NCI-H2107 (cell line): ENCODE results near the gene RHOXF2B.
"Not testable (repeated sequence)": the region's sequence is repeated elsewhere in the genome, so short reads cannot be mapped to it uniquely, and the experiment has no call there.

Experiments
- DNase-seq: peaks from one replicate; lab custom pipeline; 2025; lab: John Stamatoyannopoulos, UW

RHOXF2B gene

DNA sequence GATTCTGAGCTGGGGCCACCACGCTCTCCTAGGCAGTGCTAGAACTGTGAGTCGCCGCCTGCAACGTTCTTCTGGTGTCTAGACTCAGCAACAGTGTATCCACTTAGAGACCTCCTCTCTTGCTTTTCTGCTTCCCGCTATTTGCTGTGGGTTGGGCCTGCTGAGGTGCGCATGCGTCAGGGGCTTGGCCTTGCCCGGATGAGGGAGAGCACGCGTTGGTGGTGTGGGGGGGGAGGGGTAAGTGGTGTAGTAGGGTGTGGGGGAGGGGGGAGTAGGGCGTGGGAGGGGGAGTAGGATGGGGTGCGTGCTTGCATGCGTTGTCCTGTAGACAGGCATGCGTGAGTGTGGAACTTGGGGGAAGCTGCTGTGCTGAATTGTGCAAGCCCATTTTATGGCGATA, at the start of gene RHOXF2B:
RHOXF2B (minus strand) TSS at position 101 of the 400 bp plus-strand sequence. CDS start 138 bp downstream, outside the sequence.
- not testable (repeated sequence) for DNase-seq

DNA sequence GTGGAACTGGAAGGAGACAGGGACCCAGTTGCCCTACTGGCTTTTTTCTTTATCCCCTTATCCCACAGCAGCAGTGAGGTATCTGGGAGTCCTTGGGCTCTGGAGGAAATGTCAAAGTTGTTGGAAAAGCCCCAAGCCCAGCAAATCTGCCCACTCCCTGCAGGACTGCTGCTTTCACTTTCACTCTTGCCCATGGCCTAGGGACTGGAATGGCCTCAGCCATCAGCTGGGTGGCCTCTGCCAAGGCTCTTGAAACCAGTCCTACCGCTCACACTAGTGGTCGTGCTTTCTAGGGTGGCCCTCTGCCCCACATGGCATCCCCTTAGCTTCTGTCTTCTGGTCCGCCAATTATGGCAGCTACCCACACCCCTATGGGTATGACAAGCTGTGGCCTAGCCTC, 48.0 kb upstream of the RHOXF2B start:
- DNase-seq = no peak

DNA sequence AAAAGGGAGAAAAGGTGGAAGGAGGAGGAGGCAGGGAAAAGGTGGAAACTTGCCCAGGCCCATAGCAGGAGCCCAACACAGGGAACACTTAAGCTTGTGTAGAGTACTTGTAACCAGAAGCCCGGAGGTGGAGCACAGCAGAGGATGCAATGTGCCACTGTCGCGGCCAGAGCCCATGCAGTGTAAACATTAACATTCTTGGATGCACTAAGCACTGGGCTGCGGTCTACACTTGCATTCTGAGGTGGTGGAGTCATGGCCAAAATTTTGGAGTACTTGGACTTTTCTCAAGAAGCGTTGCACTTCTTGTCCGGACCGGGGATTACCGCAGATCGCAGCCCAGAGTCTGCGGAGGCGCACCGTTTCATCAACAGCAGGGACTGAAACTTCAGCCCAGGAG, 42.7 kb upstream of the RHOXF2B start:
- DNase-seq = no peak

DNA sequence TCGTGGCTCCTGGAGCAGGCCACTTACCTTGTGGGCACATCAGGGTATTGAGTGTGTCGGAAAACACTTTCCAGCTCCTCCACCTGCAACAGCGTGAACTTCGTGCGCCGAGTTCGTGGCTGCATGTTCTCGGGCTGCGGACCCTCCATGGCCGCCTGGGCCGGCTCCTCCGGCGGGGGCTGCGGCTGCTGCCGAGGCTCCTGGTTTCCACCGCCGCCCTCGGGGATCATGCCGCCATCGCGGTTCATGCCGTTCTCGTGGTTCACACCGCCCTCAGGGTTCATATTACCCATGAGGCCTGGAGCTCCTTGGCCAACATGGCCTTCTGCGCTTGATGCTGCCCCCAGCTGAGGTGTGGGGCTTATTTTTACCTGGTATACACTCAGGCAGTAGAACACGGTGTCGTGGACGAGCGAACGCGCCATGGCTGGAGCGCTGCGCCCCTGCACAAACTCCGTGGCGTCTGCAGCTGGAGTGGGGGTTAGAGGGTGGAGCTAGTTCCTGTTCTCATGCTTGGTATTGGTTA, 38.0 kb upstream of the RHOXF2B start, which contains the start of gene RHOXF1:
RHOXF1 (minus strand) TSS at position 476 of the 526 bp plus-strand sequence; CDS start at position 425, 51 bp downstream.
- DNase-seq = no peak

GRCh38 chrX:120111611-120112010, 34.1 kb upstream of the RHOXF2B start:
- no peak for DNase-seq

GRCh38 chrX:120109378-120109777, 31.9 kb upstream of the RHOXF2B start:
- no peak for DNase-seq

GRCh38 chrX:120104707-120105106, 27.2 kb upstream of the RHOXF2B start:
- DNase-seq = not testable (repeated sequence)

DNA sequence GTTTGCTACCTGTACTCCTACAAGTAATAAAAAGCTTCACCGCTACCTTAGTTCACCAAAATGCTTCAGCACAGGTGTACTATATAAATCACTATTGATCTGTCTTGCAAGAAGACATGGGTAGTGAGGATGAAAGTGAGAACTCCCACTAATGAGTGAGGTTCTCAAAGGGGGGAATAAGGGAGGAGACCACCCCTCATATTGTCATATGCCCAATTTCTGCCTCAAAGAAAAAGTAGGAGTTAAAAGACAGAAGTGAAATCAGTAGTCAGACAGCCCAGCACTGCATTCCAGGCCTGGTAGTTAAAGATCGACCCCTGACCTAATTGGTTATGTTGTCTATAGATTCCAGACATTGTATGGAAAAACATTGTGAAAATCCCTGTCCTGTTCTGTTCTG, 23.6 kb upstream of the RHOXF2B start:
- DNase-seq = not testable (repeated sequence)

DNA sequence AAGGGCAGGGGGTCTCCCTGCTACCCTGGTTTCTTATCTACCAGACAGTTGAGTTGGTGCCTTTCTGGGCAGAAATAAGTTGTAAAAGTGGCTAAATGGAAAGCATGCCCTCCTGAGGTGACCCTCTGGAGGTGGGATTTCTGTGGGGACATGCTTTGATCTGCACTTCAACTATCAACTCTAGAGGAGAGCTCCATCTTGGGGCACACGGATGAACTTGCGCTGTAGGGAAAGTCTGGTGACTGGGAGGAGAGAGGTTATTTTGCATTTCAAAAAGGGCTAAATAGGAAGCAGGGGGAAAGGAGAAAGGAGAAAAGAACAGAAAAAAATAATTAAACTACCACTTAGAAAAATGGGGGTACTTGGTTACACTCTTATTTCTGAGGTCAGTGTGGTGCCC, 12.7 kb upstream of the RHOXF2B start:
- no peak for DNase-seq

- no peak for DNase-seq
Observed at GRCh38 chrX:120087289-120088017, 10.0 kb upstream of the RHOXF2B start.

- DNase-seq = not testable (repeated sequence)
Observed at GRCh38 chrX:120085553-120086185, 8.2 kb upstream of the RHOXF2B start.

GRCh38 chrX:120066169-120066568, 11.3 kb downstream of the RHOXF2B start:
- not testable (repeated sequence) for DNase-seq

- not testable (repeated sequence) for DNase-seq
Observed at GRCh38 chrX:120042712-120043111, 34.8 kb downstream of the RHOXF2B start.

DNA sequence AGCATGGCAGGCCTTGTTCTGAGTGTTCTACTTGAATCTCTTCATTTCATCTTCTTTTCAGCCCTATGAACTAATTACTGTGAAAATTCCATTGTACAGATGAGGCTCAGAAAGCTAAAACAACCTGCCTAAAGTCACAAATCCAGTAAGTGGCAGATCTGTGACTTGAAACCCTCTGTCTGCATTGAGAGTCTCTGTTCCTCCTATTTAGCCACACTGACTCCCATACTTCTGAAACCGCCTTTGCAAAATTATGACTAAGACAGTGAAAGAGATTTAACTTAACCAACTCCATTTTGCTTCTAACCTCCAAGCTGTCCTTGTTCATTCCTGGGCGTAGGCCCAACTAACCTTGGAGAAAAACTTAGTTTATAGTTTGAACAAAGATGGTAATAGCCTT, 35.2 kb downstream of the RHOXF2B start:
- not testable (repeated sequence) for DNase-seq

DNA sequence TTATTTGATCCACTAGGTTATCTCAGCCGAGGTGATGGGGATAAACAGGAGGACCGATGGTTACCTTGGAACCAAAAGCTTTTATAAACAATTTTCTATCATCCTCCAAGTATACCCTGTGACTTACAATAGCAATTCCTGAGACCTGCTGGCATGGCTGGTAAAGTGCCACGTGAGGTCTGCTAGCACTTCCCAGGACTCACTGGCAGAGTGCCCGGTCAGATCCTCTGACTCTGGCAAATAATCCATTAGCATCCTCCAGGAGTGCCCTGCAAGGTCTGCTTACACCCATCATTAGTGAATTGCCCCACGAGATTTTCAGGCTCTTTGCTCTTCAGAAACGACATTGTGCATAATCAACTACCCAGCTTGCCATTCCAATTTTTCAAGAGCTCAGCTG, 37.3 kb downstream of the RHOXF2B start:
- not testable (repeated sequence) for DNase-seq

GRCh38 chrX:120039087-120039733, 38.3 kb downstream of the RHOXF2B start:
- not testable (repeated sequence) for DNase-seq

DNA sequence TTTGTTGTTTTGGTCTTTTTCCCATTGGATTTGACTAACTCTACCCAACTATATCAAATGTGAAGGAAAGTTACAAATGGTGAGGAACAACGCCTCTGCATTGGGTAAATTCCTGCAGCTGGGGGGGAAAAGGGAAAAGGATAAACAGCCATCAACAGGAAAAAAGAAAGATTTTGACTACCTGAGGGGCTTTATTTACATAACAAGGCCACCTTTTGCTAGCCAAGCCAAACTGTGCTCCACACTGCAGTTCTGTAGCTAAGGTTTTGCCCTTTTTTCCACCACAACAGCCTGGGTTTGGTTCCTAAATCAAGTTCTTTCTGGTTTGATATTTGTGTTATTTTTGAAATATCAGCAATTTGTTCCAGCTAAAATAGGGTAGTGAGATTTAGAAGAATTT, 40.8 kb downstream of the RHOXF2B start:
- no peak for DNase-seq

DNA sequence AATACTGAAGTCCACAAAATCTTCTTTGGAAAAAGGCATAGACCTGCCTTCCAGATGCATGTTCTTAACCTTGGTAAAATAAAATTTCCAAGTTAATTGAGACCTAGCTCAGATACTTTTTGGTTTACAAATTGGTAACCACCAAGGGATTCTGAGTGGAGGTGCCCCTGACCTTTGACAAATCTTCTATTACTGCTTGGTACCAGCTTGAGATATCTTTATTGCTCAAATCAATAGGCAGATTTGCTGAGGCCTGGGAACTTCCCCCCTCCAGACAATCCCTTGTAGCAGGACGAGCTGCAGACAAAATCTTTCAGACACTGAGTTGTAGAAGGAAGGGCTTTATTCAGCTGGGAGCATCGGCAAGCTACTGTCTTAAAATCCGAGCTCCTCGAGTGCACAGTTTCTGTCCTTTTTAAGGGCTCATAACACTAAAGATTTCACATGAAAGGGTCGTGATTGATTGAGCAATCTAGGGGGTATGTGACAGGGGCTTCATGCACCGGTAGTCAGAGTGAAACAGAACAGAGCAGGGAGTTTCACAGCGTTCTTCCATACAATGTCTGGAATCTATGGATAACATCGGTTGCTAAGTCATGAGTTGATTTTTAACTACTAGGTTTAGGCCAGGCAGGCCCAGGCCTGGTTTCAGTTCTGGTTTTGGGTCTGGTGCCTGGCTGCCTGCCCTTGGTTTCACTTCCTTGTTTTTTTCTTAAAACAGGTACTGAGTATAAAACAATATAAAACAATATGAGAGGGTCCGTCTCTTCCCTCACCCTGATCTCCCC, 41.8 kb downstream of the RHOXF2B start:
- DNase-seq = not testable (repeated sequence)

GRCh38 chrX:120029354-120029753, 48.1 kb downstream of the RHOXF2B start:
- DNase-seq = no peak

GRCh38 chrX:120023259-120023658, 54.2 kb downstream of the RHOXF2B start:
- no peak for DNase-seq

DNA sequence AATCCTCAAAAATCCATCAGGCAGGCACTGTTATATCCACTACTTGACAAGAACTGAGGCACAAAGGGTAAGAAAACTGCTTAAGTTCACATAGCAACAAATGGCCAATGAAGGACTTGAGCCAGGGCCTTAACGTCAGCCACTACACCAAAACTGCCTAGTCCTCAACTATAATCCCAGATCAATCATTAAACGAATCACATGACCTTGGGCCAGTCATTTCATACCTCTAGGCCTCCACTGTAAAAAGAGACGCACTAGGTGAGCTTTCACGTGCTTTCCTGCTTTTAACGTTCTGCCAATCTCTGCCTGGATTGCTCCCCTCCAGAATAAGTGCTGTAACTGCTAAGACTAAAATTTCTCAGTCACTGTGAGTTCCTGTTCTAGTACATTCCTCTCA, 54.7 kb downstream of the RHOXF2B start:
- DNase-seq = no peak
